Ammon's horn (tissue), 1 donor: ENCODE data around the gene ANKRD23.
"Not testable (repeated sequence)": the region's sequence is repeated elsewhere in the genome, so short reads cannot be mapped to it uniquely, and the experiment has no call there.

ENCODE experiments used
- DNase-seq: peaks from one replicate; pipeline ENCODE4 v3.0.0-alpha.2; 2016; ENCODE audit warnings: low spot score

The ANKRD23 gene

DNA sequence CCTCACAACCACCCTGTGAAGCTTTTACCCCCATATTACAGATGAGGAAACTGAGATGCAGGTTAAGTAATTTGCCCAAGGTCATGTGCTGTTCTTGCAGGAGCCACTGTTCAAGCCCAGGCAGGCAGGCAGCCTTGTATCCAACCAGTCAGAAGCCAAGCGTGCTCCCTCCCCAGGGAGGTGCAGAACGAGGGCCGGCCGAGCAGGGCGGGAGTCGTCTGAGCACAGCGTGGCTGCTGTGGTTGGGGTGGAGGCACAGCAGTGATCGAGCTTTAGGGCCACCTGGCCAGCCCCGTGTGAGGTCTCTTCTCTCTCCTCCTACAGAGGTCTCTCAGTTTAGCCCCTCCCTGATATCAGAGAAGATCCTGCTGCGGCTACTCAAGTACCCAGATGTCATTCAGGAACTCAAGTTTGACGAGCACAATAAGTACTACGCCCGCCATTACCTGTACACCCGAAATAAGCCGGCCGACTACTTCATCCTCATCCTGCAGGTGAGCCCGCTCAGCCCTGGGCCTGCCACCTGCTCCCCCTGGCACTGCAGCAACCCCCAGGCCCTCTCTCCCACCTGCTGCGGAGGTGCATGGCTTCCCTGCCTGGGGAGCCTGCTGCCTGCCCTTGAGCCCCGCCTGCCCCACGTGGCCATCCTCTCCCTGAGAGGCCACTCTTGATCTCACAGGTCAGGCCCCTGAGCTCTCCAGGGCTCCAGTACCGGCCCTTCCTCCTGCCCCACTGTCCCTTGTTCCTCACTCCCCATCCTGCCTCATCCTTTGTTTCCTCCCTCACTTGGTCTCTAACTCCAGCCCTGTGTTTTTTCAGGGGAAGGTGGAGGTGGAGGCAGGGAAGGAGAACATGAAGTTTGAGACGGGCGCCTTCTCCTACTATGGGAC, 44.8 kb downstream of the ANKRD23 start:
- no peak for DNase-seq

- DNase-seq, result no peak
Measured at GRCh38 chr2:96797066-96797625, 46.7 kb downstream of the ANKRD23 start.

- DNase-seq, result not testable (repeated sequence)
Measured at GRCh38 chr2:96796497-96796896, 47.3 kb downstream of the ANKRD23 start.

DNA sequence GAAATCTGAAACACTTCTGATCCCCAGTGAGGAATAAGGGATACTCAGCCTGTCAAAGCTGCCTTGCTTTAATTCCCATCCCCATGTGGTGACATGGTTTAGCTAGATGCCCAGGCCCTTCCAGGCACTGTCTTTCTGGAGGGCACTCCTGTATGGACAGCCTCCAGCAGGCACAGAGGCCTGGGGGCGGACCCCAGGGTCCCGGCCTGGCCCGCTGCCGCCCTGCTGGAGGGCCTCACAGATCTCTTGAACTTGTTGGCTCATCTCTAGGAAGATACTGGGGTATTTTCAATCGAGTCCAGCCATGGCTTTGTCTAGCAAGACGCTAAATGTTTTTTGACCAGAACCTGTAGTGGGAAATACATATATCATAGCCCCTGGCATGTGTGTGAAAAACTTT, 48.7 kb downstream of the ANKRD23 start:
- DNase-seq, result no peak

- no peak for DNase-seq
Measured at GRCh38 chr2:96792772-96793749, 50.8 kb downstream of the ANKRD23 start.

- no peak for DNase-seq
Measured at GRCh38 chr2:96789245-96789617, 54.6 kb downstream of the ANKRD23 start.

DNA sequence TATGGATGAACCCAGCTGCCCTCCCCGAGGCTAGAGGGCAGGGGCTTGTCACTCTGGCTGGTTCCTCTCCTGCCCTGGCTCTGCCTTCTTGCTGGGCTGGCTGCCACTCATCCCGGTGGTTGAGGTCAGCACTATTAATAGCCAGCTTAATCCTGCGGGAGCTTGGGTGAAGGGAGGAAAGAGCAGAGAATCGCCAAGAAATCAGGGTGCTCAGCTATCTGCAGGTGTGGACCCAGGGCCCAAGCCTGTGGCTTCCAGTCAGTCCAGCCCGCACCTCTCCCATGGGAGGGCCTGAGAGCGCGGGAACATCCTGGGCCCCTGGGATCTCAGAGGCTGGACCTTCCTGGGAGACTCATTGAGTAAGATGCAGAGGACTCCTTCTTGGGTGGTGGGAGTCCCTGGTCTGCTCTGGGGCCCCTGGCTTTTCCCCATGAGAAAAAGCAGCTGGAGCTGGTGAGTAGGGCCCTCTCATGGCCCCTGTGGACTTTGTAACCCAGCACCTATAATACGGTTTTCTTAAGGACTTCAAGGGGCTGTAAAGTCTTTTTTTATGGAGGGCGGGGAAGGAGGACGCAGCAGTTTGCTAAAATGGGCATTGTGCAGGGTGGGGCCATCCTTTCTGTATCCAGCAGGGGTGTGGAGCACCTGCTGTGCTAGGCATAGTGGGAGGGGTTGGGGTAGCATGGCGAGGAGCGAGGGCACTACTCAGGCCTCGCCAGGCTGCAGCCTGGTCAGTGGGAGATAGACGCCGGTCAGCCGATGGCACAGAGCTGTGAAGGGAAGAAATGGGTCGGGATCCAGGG, 55.2 kb downstream of the ANKRD23 start:
- peak; percentile 54 for DNase-seq
